Stimulated activated CD4-positive, alpha-beta T cell treated with anti-CD3 and anti-CD28 coated beads, Interleukin-4, amount 100 ng/mL, for 24 hours (primary cell): Measurements from ENCODE around the gene MYL2.
"Not testable (repeated sequence)": the region's sequence is repeated elsewhere in the genome, so short reads cannot be mapped to it uniquely, and the experiment has no call there.

Experiments used
- DNase-seq: peaks from one replicate; pipeline ENCODE4 v3.0.0-alpha.2; 2020

Gene MYL2, protein sequence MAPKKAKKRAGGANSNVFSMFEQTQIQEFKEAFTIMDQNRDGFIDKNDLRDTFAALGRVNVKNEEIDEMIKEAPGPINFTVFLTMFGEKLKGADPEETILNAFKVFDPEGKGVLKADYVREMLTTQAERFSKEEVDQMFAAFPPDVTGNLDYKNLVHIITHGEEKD

DNA sequence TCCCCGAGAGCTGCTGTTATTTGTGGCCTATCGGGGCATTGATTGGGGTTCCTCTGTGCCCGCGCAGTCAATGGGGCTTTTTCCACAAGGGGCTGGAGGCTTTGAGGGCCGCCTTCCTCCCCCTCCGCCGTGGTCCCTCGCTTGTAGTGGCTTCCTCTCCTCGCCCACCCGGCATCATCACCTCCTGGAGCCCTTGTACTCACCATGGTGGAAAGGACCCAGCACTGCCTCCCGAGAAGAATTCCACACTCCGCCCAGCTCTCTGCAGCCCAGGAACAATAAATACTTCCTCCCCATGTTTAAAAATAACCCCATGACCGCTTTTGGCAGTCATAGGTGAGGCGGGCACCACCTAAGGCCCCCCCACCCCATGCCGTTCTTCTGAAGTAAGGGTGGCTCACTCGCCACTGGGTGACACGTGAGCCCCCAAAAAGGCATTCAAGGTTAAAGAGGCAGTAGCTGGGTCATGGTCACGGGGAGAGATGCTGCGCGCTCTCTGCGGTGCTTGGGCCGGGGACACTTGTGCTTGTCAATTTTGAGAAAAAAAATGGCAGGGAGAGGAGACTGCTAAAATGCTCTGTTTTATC lies at the start of gene MYL2:
MYL2 (minus strand) TSS at position 256 of the 587 bp plus-strand sequence; CDS start at position 206, 50 bp downstream.
- no peak for DNase-seq

DNA sequence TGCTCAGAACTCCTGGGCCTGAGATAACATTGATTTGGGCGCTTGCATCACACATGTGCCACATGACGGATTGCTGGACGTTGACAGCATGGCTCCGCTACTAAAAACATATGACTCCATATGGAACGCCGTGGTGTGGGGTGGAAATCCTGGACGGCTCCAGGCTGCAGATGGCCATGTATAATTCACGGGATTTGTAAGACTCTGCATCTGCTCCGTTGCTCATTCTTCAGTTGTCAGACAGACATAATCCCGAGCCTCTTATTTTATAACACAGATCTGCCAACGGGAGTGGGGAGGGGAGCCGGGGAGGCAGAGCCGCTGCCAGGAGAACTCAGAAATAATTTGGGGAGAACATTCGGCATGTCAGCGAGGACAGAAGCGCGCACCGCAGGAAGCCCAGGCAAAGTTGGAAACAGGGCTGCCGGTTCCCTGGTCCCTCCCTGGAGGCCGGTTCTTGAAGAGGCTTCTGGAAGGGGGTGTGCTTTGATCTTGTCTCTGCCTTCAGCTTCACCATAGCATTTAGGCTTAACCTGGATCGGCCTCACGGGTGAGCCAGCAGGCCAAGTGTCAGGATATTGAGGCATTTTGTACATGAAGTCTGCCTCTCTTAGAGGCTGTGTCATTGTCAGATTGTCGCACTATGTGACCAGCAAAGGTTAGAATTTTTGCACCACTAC lies 45.8 kb upstream of the MYL2 start:
- DNase-seq, result no peak

DNA sequence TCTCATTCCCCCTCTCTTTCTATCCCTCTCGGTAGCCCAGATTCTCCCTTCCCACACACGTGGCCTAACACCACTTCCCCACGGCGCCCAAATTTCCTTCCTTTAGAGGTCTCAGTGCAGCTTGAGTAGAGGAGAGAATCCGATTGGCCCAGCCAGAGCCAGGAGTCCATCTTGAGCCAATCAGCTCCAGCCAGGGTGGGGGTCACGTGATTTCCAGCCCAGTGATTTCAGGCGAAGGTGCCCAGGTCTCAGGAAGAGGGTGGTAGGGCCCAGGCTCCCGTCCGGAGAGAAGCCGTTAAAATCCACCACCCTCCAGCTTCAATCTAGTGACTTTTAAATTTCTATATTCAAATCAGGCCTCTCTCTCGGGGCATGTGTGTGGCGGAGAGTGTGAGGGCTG lies 45.2 kb upstream of the MYL2 start:
- DNase-seq, result no peak

DNA sequence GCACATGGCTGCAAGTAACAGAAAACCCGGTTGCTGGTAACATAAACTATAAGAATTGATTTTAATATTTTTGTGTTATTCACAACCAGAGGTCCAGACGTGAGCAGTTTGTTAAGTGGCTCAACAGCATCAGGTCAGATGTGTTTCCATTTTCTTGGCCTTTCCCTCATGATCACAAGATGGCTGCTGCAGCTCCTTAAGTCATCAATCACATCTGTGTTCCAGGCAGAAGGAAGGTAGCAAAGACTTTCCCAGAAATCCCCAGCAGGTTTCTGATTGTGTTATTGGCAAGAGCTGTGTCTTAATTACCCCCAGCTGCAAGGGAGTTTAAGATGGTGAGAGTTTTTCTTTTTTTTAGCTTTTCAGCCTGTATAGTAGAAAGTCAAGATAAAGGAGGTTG lies 40.4 kb upstream of the MYL2 start:
- no peak for DNase-seq

DNA sequence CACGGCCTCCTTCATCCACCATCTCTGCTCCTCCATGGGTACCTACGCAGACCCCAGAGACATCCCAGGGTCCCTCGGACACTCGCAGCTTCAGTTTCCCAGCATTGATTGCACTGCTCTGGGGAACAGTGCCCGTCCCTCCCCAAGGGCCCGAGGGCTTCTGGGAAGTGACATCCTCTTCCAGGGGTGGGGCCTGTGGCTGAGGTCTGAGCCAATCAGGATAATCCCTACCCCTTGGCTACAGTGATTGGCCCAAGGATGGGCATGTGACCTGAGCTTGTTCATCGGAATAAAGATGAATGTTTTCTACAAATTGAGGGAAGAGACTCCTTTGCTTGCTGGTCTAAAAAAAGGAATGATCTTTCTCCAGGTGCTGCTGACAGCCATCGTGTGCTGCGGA lies 37.3 kb upstream of the MYL2 start:
- no peak for DNase-seq

DNA sequence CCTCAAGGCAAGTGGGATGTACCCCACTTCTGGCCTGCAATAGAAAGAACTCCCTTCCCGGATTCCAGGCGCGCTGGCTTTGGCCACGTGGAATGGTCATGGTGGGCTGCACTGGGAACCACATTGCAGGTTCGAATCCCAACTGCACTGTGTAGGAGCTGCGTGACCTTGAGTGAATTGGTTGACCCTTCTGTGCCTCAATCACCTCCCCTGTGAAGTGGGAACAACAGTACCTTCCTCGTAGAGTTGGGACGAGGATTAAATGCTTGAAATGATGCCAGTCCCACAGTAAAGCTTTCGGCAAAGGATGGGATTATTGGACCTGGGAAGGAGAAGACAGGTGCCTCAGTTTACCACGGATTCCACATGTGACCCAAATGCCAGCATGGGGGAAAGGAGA lies 36.8 kb upstream of the MYL2 start:
- no peak for DNase-seq

DNA sequence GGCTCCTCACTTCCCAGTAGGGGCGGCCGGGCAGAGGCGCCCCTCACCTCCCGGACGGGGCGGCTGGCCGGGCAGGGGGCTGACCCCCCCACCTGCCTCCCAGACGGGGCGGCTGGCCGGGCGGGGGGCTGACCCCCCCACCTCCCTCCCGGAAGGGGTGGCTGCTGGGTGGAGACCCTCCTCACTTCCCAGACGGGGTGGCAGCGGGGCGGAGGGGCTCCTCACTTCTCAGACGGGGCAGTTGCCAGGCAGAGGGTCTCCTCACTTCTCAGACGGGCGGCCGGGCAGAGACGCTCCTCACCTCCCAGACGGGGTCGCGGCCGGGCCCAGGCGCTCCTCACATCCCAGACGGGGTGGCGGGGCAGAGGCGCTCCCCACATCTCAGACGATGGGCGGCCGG lies 30.5 kb upstream of the MYL2 start:
- DNase-seq, result not testable (repeated sequence)

DNA sequence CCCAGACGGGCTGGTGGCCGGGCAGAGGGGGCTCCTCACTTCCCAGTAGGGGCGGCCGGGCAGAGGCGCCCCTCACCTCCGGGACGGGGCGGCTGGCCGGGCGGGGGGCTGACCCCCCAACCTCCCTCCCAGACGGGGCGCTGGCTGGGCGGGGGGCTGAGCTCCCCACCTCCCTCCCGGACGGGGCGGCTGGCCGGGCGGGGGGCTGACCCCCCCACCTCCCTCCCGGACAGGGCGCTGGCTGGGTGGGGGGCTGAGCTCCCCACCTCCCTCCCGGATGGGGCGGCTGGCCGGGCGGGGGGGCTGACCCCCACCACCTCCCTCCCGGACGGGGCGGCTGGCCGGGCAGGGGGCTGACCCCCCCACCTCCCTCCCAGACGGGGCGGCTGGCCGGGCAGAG lies 30.1 kb upstream of the MYL2 start:
- DNase-seq, result not testable (repeated sequence)

DNA sequence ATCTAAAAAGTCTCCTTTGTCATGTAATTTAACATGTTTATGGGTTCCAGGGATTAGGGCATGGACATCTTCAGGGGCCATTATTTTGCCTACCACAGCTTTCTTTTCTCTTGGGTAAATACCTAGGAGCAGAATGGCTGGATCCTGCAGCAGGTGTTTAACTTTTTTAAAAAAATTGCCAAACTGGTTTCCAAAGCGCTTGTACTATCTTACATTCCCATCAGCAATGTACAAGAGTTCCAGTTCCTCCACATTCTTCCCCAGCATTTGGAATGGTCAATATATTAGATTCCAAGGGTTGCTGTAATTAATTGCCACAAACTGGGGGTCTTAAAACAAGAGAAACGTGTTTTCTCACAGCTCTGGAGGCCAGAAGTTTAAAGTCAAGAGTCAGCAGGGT lies 27.7 kb upstream of the MYL2 start:
- DNase-seq, result no peak

DNA sequence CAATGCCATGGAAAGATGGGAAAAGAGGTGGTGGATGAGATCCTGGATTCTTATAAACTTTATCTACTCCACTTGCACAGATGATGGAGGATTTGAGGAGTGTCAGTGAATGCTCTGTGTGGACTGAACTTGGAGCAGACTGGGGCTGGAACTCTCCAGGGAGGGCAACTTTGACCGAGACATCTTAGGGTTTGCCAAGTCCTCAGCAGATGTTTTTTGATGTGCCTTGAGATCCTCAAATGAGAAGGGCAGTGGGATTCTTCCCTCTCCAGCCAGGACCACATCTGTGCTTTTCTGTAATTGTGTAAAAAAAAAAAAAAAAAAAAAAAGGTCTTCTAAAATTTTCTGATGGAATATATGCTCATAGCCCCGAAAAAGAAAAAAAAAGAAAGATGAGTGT lies 23.0 kb upstream of the MYL2 start:
- DNase-seq, result no peak

DNA sequence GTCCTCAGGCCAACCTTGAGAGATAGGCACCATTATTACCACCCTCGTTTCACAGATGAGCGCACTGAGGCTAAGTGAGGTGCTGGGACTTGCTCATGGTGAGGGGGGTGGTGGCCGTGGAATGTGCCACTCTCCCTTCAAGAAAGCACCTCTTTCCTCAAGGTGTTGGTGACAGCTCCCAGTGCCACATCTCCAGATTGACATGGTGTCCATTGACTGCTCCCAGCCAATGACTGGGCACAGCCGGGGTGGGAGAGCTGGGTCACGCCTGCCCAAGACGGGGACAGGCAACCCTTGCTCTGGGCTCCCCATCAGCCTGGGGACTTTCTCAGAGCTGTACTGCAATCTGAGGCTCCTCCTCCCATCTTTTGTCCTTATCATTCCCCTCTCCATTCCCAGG lies 21.0 kb upstream of the MYL2 start:
- DNase-seq, result no peak

DNA sequence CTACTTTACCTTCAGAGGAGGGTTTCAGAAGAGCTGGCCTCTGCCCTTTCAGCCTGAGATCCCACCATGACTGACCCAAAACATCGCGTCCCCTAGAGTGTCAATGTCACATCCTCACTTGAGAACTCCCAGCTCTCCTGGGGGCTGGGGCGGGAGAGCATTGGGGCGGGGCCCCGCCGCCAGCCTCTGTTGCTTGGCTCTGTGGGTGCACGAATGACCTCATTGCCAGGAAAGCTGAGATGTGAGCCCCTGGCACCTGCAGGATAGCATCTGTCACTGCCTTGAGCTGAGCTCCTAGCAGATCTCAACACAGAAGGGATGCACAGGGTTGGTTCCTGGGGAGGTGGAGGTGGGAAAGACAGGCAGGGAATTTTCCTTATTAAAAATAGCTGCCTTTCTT lies 20.6 kb upstream of the MYL2 start:
- DNase-seq, result no peak

DNA sequence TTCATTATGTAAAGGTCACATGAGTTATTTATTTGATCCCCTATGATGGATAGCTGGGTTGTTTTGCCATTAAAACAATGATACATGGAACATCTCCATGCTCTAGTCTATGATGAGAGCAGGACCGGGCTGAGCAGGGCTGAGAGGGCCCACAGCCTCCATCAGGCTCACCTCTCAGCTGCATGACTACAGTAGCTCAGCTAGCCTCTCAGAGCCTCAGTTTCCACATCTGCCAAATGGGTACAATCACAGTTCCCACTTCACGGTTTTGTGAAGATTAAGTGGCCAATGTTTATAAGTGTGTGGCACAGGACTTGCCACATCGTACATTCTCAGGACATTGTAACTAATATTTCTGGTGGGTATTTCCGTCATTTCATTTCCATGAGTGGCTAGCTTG lies 19.9 kb upstream of the MYL2 start:
- DNase-seq, result no peak

DNA sequence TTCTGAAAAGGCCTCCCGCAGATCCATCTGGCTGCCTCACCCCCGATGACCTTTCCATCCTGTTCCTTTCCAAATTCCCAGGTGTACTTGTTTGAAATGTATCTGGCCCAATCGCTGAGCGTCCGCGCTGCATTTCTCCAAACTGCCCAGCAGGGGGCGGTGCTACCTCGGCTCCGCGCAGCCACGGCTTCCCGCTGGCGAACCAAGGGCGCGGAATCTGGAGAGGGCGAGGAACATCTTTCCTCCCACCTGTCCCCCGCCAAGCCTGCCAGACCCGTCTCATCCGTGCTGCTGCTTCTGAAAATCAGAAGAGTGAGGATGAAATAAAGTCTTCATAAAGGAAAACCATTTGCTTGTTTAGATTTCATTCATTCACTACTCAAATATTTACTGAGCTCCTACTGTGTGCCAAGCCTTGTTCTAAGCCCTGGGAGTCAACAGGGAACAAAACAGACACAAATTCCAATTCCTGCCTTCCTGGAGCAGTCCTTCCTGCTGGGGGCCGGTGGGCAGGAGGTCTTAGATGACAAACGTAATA lies 16.8 kb upstream of the MYL2 start:
- DNase-seq, result peak; percentile 58

DNA sequence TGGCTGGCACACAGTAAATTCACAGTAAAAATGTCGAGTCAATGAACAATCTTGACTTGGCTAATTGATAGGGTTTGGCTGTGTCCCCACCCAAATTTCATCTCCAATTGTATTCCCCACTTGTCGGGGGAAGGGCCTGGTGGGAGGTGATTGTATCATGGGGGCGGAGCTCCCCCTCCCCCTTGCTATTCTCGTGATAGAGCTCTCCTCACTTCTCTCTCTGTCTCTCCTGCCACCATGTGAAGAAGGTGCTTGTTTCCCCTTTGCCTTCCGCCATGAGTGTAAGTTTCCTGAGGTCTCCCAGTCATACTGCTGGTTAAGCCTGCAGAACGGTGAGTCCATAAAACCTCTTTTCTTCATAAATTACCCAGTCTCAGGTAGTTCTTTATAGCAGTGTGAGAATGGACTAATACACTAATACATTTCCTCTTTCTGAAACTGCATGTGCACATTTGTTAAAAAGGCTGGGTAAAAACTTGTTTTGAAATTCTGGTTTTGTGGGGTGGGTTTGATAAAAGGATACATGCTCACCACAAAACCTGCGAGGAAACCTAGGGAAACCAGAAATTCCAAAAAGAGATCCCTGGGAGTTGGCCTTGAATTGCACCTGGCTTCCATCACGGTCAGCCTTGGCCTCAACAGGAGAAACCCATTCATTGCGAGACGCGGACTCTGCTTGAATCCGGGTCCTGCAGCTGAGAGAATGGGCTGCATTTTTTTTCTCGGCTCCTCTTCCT lies 16.2 kb upstream of the MYL2 start:
- DNase-seq, result no peak

DNA sequence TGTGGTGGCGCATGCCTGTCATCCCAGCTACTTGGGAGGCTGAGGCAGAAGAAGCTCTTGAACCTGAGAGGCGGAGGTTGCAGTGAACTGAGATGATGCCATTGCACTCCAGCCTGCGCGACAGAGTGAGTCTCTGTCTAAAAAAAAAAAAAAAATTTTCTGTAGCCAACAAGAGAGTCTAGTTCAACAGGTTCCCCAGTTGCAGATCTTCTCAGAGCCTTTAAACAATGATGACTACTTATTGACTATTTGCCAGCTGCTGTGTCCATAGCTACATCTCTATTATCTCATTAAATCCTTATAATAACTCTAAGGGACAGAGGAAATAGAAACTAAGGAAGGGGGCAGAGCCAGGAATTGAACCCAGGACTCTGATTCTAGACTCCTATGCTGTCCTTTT lies 15.2 kb upstream of the MYL2 start:
- no peak for DNase-seq

DNA sequence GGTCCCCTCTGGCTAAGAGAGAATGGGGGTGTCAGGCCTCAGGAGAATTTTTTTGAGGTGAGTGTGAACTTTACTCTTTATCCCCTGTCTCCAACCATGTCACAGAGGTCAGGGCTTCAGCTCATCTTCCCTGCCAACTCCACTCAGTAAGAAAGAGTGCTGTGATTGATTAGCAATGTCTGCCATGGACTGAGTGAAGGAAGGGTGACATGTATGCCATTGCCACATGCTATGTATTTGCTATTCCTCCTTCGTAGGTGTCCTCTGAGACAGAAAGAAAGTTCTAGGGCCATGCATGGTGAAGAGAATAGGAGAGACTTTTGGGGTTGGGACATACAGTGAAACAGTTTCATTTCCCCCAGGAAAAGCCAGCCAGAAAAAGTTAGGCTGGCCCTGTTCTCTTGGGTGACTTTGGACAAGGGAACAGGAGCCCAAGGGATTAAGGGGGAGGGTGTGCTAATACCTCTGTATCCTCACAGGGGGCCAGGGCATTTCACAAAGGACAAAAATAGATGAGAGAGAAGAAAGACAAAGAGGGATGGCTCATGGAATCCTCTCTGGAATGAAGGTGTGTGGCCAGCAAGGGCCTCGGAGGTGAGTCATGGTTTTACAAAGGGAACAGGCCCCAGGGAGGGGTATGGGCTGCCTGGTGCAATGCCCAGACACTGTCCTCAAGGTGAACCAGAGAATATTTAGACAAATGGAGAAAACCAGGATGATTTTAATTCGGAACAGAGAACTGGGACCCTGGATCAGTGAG lies 13.9 kb upstream of the MYL2 start:
- DNase-seq, result no peak

DNA sequence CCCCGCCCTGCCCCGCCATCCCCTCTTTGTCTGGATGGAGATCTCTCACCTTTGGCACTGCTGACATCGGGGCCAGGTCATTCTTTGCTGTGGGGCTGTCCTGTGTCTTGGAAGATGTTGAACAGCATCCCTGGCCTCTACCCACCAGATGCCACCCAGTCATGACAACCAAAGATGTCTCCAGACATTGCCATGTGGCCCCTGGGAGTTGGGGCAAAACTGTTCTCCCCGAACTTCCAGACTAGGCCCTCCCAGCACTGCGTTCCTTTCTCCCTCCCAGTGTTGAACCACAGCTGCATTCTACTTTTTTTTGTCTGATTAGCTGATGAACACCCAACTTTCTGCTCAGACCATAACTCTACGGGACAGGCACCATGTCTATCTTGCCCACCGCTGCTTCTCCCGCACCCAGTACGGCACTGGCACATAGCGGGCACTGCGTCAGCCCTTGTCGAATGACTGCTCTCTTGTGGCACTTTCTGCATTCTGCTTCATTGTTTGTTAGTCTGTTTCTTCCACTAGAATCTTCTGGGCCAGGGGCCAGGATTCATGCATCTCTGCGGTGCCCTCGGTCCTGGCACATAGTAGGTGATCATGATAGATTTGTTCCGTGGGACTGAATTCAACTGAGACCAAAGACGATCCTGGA lies 13.1 kb upstream of the MYL2 start:
- no peak for DNase-seq

DNA sequence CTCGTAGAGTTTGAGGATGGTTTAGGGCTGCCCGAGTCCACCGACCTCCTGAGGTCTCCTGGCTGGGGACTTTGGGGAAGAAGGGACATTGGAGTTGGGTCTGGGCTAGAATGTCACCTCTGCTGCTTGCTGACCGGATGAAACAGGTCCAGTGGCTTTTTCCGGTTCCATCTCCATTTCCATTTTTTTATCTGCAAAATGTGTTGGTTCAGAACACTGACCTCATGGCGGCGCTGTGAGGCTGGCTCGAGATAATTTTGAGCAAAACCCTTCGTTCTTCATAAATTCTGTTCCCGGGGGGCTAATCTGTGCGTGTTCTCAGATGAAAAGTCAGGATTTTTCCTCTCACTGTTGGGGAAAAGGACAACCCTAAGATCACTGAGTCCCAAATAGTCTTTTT lies 11.7 kb upstream of the MYL2 start:
- DNase-seq, result no peak

DNA sequence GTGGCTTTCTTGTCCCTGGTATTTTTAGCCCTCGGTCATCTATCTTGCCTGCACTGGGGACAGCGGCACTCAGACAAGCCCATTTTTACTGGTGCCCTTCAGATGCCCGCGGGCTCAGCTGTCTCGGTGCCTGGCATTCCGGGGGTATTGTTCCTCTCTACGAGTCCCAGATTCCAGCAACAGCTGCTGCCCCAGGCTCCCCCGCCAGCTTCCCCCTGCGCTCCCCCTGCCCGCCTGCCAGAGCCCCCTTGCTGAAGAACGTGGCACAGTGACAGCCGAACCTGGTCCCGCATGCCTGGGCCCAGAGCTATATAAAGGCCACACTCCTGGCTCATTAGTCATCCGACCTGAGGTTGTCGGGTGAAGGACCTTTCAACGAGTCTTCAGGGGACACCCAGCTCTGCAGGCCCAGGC lies 10.9 kb upstream of the MYL2 start:
- no peak for DNase-seq

DNA sequence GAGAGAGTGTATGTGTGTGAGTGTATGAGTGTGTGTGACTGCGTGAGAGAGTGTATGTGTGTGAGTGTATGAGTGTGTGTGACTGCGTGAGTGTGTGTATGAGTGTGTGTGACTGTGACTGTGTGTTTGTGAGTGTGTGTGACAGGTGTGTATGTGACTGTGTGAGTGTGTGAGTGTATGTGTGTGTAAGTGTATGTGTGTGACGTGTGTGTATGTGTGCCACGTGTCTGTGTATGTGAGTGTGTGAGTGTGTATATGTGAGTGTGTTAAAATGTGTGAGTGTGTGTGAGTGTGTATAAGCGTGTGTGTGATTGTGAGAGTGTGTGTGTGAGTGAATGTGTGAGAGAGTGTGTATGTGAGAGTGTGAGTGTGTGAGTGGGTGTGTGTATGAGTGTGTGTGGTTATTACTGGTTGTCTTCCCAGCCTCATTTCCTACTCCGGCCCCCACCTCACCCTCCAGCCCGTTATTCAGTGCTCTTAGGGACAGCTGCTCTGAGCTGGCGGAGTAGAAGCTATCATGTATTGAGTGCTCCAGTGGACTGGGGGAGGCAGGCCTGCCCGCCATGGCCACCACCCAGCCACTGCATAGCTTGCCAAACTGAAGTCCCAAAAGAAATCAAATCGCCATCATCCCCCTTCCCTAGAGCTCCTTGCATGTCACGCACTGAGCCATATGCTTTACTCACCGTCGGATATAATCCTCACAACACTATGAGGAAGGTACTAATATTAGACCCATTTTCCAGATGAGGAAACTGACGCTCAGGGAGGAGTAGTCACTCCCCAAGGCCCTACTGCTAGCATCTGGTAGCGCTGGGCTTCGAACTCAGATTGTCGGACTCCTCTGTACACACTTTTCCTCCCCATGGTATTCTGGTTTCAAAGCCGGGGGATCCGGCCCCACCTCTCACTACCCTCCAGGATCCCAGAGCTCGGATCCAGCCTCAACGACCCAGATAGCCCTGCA lies 10.3 kb upstream of the MYL2 start:
- DNase-seq, result no peak
